Hindlimb muscle (tissue), 1 donor: ENCODE measurements around the gene OR5AS1. TPM values are rescaled to one million over a fixed set of nuclear protein-coding genes. Genes with fewer than 3 reads are reported as not detected.
"Not testable (repeated sequence)": the region's sequence is repeated elsewhere in the genome, so short reads cannot be mapped to it uniquely, and the experiment has no call there.

Experiments used
- DNase-seq: peaks from one replicate; pipeline ENCODE4 v3.0.0-alpha.2; 2013
- polyA plus RNA-seq: library from polyadenylated mRNA; unstranded; fragments of 120-200 nt; gene quantifications from one replicate; pipeline ENCODE4 v1.2.1, GENCODE V29; 2013; ENCODE audit not compliant: insufficient read length

OR5AS1 gene
- not detected for polyA plus RNA-seq

DNA sequence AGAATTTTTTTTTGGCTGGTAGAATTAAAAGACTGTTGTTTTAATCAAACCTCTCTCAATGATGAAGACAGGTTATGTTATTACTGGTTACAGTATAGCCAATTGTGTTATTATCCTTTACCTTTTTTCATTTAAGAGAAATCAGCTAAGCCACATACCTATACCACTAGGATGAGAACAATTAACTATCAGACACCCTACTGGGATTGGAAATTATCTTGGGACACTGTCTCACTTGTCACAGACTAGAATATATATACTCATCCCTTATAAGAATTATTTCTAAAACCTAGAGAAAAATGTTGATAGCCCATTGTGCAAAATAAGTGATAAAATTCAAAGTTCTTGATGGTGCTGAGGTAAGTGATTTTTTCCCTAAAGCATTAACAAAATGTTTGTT lies at the start of gene OR5AS1:
TSS of gene OR5AS1 (plus strand) at position 301 of the 400 bp plus-strand sequence. CDS start 2,765 bp downstream, outside the sequence.
- DNase-seq: no peak

DNA sequence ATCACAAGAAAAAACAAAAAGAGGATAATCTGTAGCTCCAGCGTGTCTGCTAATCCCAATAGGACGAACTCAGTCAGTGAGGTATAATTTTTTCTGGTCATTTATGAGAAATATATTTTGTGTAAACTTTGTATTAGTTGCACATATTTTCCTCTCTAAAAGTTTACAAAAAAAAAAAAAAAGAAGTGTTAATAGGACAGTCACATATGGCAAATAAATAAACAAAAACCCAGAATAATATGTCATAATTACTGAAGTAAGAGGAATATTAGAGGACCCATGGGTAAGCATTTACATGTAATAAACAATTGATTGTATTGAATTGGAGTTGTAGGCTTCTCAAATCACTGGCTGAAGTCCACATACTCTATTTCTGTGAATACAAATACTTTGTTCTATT lies 32.9 kb upstream of the OR5AS1 start, which contains the start of gene OR5F1:
TSS of gene OR5F1 (minus strand) at position 101 of the 400 bp plus-strand sequence. CDS start at position 101, 0 bp downstream.
- no peak for DNase-seq

GRCh38 chr11:56010716-56011115 lies 16.7 kb upstream of the OR5AS1 start:
- DNase-seq: no peak

- DNase-seq: no peak
These were observed 13.6 kb upstream of the OR5AS1 start for GRCh38 chr11:56013805-56014204.

DNA sequence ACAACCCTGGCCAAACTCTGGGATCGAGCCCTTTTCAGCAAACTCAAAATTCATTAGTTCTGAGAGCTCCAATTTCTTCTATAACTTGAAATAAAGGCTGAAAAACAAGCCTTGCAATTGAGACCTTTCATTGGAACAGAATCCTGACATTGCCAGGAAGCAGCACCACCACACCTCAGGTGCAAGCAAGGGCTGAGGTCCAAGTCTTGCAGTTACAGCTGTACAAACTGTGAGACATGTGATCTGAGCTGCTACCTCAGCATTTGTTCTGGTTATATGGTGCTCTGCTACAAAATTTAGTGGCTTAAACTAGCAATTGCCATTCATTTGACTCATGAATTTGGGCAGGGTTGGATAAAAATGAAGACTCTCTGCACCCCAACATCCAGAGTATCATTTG lies 18.1 kb downstream of the OR5AS1 start:
- DNase-seq: no peak

- DNase-seq: no peak
These were observed 21.0 kb downstream of the OR5AS1 start for GRCh38 chr11:56048480-56048879.

DNA sequence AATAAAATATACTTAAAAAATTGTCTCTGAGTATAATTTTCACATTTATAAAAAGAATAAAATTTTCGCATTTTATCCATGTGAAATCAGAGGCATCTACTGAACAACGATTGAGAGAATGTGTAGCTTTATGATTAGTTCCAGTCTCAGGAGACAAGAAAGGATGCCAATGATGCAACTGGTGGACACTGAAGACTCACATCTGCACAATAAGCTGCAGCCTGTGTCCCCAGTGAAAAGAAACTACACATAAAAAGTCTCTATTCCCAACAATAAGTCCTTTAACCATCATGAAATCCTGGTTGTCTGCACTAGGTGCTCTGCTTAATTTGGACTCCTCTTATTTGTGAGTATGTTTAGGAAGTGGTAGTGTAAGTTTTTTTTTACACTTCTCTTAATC lies 22.0 kb downstream of the OR5AS1 start:
- DNase-seq: no peak

- not testable (repeated sequence) for DNase-seq
These were observed 28.9 kb downstream of the OR5AS1 start for GRCh38 chr11:56056366-56056765.

DNA sequence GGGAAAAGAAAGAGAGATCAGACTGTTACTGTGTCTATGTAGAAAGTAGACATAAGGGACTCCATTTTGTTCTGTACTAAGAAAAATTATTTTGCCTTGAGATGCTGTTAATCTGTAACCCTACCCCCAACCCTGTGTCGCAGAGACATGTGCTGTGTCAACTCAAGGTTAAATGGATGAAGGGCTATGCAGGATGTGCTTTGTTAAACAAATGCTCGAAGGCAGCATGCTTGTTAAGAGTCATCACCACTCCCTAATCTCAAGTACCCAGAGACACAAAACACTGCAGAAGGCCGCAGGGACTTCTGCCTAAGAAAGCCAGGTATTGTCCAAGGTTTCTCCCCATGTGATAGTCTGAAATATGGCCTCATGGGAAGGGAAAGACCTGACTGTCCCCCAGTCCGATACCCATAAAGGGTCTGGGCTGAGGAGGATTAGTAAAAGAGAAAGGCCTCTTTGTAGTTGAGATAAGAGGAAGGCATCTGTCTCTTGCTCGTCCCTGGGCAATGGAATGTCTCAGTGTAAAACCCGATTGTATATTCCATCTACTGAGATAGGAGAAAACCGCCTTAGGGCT lies 30.3 kb downstream of the OR5AS1 start:
- not testable (repeated sequence) for DNase-seq

DNA sequence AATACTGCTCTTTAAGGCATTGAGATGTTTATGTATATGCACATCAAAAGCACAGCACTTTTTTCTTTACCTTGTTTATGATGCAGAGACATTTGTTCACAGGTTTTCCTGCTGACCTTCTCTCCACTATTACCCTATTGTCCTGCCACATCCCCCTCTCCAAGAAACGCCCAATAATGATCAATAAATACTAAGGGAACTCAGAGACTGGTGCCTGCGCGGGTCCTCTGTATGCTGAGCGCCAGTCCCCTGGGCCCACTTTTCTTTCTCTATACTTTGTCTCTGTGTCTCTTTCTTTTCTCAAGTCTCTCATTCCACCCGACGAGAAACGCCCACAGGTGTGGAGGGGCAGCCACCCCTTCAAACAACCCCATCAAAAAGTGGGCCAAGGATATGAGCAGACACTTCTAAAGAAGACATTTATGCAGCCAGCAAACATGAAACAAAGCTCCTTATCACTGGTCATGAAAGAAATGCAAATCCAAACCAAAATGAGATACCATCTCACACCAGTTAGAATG lies 30.9 kb downstream of the OR5AS1 start:
- not testable (repeated sequence) for DNase-seq

- no peak for DNase-seq
These were observed 39.5 kb downstream of the OR5AS1 start for GRCh38 chr11:56066980-56067379.

Other genes with a start within 250 kb of the OR5AS1 start
- not detected for gene OR5D14, start 232.1 kb upstream of the OR5AS1 start, polyA plus RNA-seq
- not detected for gene OR5L1, start 216.3 kb upstream of the OR5AS1 start, polyA plus RNA-seq
- not detected for gene OR5D18, start 208.0 kb upstream of the OR5AS1 start, polyA plus RNA-seq
- not detected for gene OR5L2, start 200.4 kb upstream of the OR5AS1 start, polyA plus RNA-seq
- not detected for gene OR5D16, start 188.9 kb upstream of the OR5AS1 start, polyA plus RNA-seq
- not detected for gene TRIM51, start 144.4 kb upstream of the OR5AS1 start, polyA plus RNA-seq
- gene OR5W2, start 113.1 kb upstream of the OR5AS1 start, polyA plus RNA-seq: not detected
- gene OR5I1, start 91.3 kb upstream of the OR5AS1 start, polyA plus RNA-seq: not detected
- not detected for gene OR10AG1, start 57.7 kb upstream of the OR5AS1 start, polyA plus RNA-seq
- gene OR5F1, start 33.0 kb upstream of the OR5AS1 start, polyA plus RNA-seq: not detected
- gene OR8I2, start 65.7 kb downstream of the OR5AS1 start, polyA plus RNA-seq: not detected
- not detected for gene OR8H2, start 76.0 kb downstream of the OR5AS1 start, polyA plus RNA-seq
- gene OR8H3, start 94.7 kb downstream of the OR5AS1 start, polyA plus RNA-seq: not detected
- not detected for gene OR8J3, start 112.5 kb downstream of the OR5AS1 start, polyA plus RNA-seq
- not detected for gene OR8K5, start 132.7 kb downstream of the OR5AS1 start, polyA plus RNA-seq
- not detected for gene OR5J2, start 149.0 kb downstream of the OR5AS1 start, polyA plus RNA-seq
- gene OR5T2, start 206.6 kb downstream of the OR5AS1 start, polyA plus RNA-seq: not detected
- gene OR5T3, start 224.6 kb downstream of the OR5AS1 start, polyA plus RNA-seq: not detected
- not detected for gene OR5T1, start 246.5 kb downstream of the OR5AS1 start, polyA plus RNA-seq